MG63 (cell line): Measurements from ENCODE around the gene KCNK4. TPM values are rescaled to one million over a fixed set of nuclear protein-coding genes. Genes with fewer than 3 reads are reported as not detected.

Experiments used
- DNase-seq: peaks from one replicate; pipeline ENCODE4 v3.0.0-alpha.2; 2020
- H3K27me3 ChIP-seq: fragments of 250-450 bp; sonication (Bioruptor Pico); 2 replicates; pipeline ENCODE4 v1.5.1; 2020; ENCODE audit warnings: mild to moderate bottlenecking, moderate library complexity
- H3K36me3 ChIP-seq: fragments of 250-450 bp; sonication (Bioruptor Pico); 2 replicates; pipeline ENCODE4 v1.5.1; 2020; ENCODE audit warnings: mild to moderate bottlenecking, moderate library complexity
- H3K4me3 ChIP-seq: fragments of 250-450 bp; sonication (Bioruptor Pico); 2 replicates; pipeline ENCODE4 v1.5.1; 2020; ENCODE audit warnings: mild to moderate bottlenecking, moderate library complexity
- H3K9me3 ChIP-seq: fragments of 250-450 bp; sonication (Bioruptor Pico); 2 replicates; pipeline ENCODE4 v1.5.1; 2020; ENCODE audit warnings: mild to moderate bottlenecking, moderate library complexity
- total RNA-seq: library from RNA; depleted of rRNA; stranded (reverse); fragments of >200 nt; shearing (Covaris generic); gene quantifications from 2 replicates; pipeline ENCODE4 v1.2.3, GENCODE V29; 2014; ENCODE audit warnings: low replicate concordance

The KCNK4 gene
- total RNA-seq, 1 experiment from 2014 or later: not detected

GRCh38 chr11:64281957-64282770 is 8.9 kb upstream of the KCNK4 start:
- H3K36me3 ChIP-seq: peaks cover 26% of the 10 kb centered on the region
- no peak for DNase-seq
- H3K27me3 ChIP-seq: no peaks in the 10 kb centered on the region
- H3K4me3 ChIP-seq: no peak overlapping the region
- no peaks in the 10 kb centered on the region for H3K9me3 ChIP-seq

- Histone ChIP-seq H3K4me3 (no peak overlapping the region), H3K9me3 (no peaks in the 10 kb centered on the region), H3K36me3 (peaks cover 21% of the 10 kb centered on the region), H3K27me3 (no peaks in the 10 kb centered on the region)
- no peak for DNase-seq
These were observed 8.0 kb upstream of the KCNK4 start for GRCh38 chr11:64283092-64283491.

- Histone ChIP-seq H3K4me3 (peak within 1 kb of the TSS; percentile 70), H3K27me3 (no peaks in the 10 kb centered on the region), H3K9me3 (no peaks in the 10 kb centered on the region), H3K36me3 (peaks cover 18% of the 10 kb centered on the region)
- peak; percentile 94 for DNase-seq
These were observed 6.8 kb upstream of the KCNK4 start, which contains the start of gene BAD for GRCh38 chr11:64284048-64284961. TSS of gene BAD (minus strand) at chr11:64284665. CDS start at chr11:64284368, 297 bp downstream.

GRCh38 chr11:64284962-64285884 is 5.9 kb upstream of the KCNK4 start, which contains the start of gene GPR137:
TSS of gene GPR137 (plus strand) at chr11:64285848. CDS start at chr11:64286525, 677 bp downstream.
- H3K36me3 ChIP-seq: peaks cover 18% of the 10 kb centered on the region
- H3K9me3 ChIP-seq: no peaks in the 10 kb centered on the region
- no peaks in the 10 kb centered on the region for H3K27me3 ChIP-seq
- DNase-seq: peak; percentile 82
- H3K4me3 ChIP-seq: peak within 1 kb of the TSS; percentile 70

GRCh38 chr11:64285885-64286800 is 5.0 kb upstream of the KCNK4 start:
- H3K9me3 ChIP-seq: no peaks in the 10 kb centered on the region
- H3K27me3 ChIP-seq: no peaks in the 10 kb centered on the region
- H3K36me3 ChIP-seq: peaks cover 13% of the 10 kb centered on the region
- peak overlapping the region; percentile 70 for H3K4me3 ChIP-seq
- DNase-seq: no peak

- Histone ChIP-seq H3K4me3 (no peak overlapping the region), H3K27me3 (no peaks in the 10 kb centered on the region), H3K9me3 (no peaks in the 10 kb centered on the region), H3K36me3 (peaks cover 13% of the 10 kb centered on the region)
- no peak for DNase-seq
These were observed 4.3 kb upstream of the KCNK4 start for GRCh38 chr11:64286801-64287159.

- Histone ChIP-seq H3K9me3 (no peaks in the 10 kb centered on the region), H3K27me3 (no peaks in the 10 kb centered on the region), H3K4me3 (no peak overlapping the region), H3K36me3 (peaks cover 7% of the 10 kb centered on the region; the same call in 1 of the 2 replicates)
- DNase-seq: no peak
These were observed 3.3 kb upstream of the KCNK4 start for GRCh38 chr11:64287676-64288352.

- H3K9me3 ChIP-seq: no peaks in the 10 kb centered on the region
- H3K36me3 ChIP-seq: peaks cover 2% of the 10 kb centered on the region; the same call in 1 of the 2 replicates
- H3K4me3 ChIP-seq: no peak overlapping the region
- no peak for DNase-seq
- no peaks in the 10 kb centered on the region for H3K27me3 ChIP-seq
These were observed 2.8 kb upstream of the KCNK4 start for GRCh38 chr11:64288353-64288750.

- no peaks in the 10 kb centered on the region for H3K36me3 ChIP-seq
- no peaks in the 10 kb centered on the region for H3K27me3 ChIP-seq
- no peak overlapping the region for H3K4me3 ChIP-seq
- no peak for DNase-seq
- no peaks in the 10 kb centered on the region for H3K9me3 ChIP-seq
These were observed 2.0 kb upstream of the KCNK4 start for GRCh38 chr11:64289002-64289564.

GRCh38 chr11:64290352-64291261 is 495 bp upstream of the KCNK4 start:
- Histone ChIP-seq H3K36me3 (no peaks in the 10 kb centered on the region), H3K4me3 (no peak overlapping the region), H3K27me3 (no peaks in the 10 kb centered on the region), H3K9me3 (no peaks in the 10 kb centered on the region)
- no peak for DNase-seq

GRCh38 chr11:64291752-64292459 is 804 bp downstream of the KCNK4 start:
- H3K36me3 ChIP-seq: no peaks in the 10 kb centered on the region
- no peaks in the 10 kb centered on the region for H3K9me3 ChIP-seq
- no peaks in the 10 kb centered on the region for H3K27me3 ChIP-seq
- no peak overlapping the region for H3K4me3 ChIP-seq
- no peak for DNase-seq

GRCh38 chr11:64292460-64293254 is 1.6 kb downstream of the KCNK4 start:
- no peaks in the 10 kb centered on the region for H3K27me3 ChIP-seq
- no peak for DNase-seq

GRCh38 chr11:64294774-64295173 is 3.7 kb downstream of the KCNK4 start:
- no peak overlapping the region for H3K4me3 ChIP-seq
- no peaks in the 10 kb centered on the region for H3K27me3 ChIP-seq
- H3K9me3 ChIP-seq: no peaks in the 10 kb centered on the region
- no peak for DNase-seq
- no peaks in the 10 kb centered on the region for H3K36me3 ChIP-seq

More at GRCh38 chr11:64292460-64293254, 1.6 kb downstream of the KCNK4 start:
- no peaks in the 10 kb centered on the region for H3K36me3 ChIP-seq
- H3K4me3 ChIP-seq: no peak overlapping the region
- no peaks in the 10 kb centered on the region for H3K9me3 ChIP-seq
